ENCODE results near the gene FBXW11. TPM values are rescaled to one million over a fixed set of nuclear protein-coding genes. Genes with fewer than 3 reads are reported as not detected.

The FBXW11 gene
- total RNA-seq, 1 experiment from 2014 or later = 69.2 TPM

GRCh38 chr5:172031894-172032461 is 25.5 kb upstream of the FBXW11 start:
- DNase-seq (no peak), ATAC-seq (no peak)
- no TSS peak for BruUV-seq (replicated peaks)
- Histone ChIP-seq H3K4me2 (ENCODE audit: low read length) (no peak overlapping the region), H2AFZ (ENCODE audit: low read length) (no peak overlapping the region), H3K9me2 (replicated peaks; ENCODE audit: low read length) (no peaks in the 10 kb centered on the region), H3K4me1 (ENCODE audit: insufficient read depth, low read length) (no peaks in the 10 kb centered on the region), H3K4me3 (ENCODE audit: low read length) (no peak overlapping the region), H3K36me3 (ENCODE audit: low read depth, low read length) (no peaks in the 10 kb centered on the region), H3K9me3 (ENCODE audit: low read length) (no peaks in the 10 kb centered on the region), H3K9ac (ENCODE audit: low read length) (no peak overlapping the region), H3F3A (ENCODE audit: low read length, unreplicated experiment) (no peaks in the 10 kb centered on the region), H3K27ac (ENCODE audit: low read length) (no peak overlapping the region), H3K27me3 (ENCODE audit: low read length) (no peaks in the 10 kb centered on the region), H4K20me1 (ENCODE audit: low read length) (no peaks in the 10 kb centered on the region), H3K79me2 (ENCODE audit: low read length) (no peaks in the 10 kb centered on the region)
- POLR2A ChIA-PET (ENCODE audit: unreplicated experiment) = no interaction called here
- intact Hi-C loops (cut with micrococcal nuclease) = no loop called here
- CTCF ChIA-PET = no interaction called here
- no peak for TF ChIP-seq EZH2 (IDR thresholded peaks at IDR 0.05; ENCODE audit: low read length, unreplicated experiment)
- TF ChIP-seq CTCF (conservative IDR thresholded peaks at IDR 0.05; ENCODE audit: low read depth, low read length) = no peak
- TF ChIP-seq EZH2phosphoT487 (IDR thresholded peaks at IDR 0.05; ENCODE audit: borderline replicate concordance, low read length) = no peak

GRCh38 chr5:172029876-172030275 is 23.4 kb upstream of the FBXW11 start:
- intact Hi-C loops (cut with micrococcal nuclease) = no loop called here
- H3K9me2 ChIP-seq (replicated peaks; ENCODE audit: low read length) = no peaks in the 10 kb centered on the region
- H3K9me3 ChIP-seq (ENCODE audit: low read length) = no peaks in the 10 kb centered on the region
- POLR2A ChIA-PET (ENCODE audit: unreplicated experiment) = no interaction called here
- no peak for ATAC-seq
- CTCF ChIA-PET = no interaction called here
- no peak overlapping the region for H3K4me2 ChIP-seq (ENCODE audit: low read length)
- H3K9ac ChIP-seq (ENCODE audit: low read length) = no peak overlapping the region
- H3F3A ChIP-seq (ENCODE audit: low read length, unreplicated experiment) = no peaks in the 10 kb centered on the region
- no peak overlapping the region for H3K27ac ChIP-seq (ENCODE audit: low read length)
- H3K79me2 ChIP-seq (ENCODE audit: low read length) = no peaks in the 10 kb centered on the region
- no peaks in the 10 kb centered on the region for H4K20me1 ChIP-seq (ENCODE audit: low read length)
- DNase-seq = no peak
- BruUV-seq (replicated peaks) = no TSS peak
- H3K36me3 ChIP-seq (ENCODE audit: low read depth, low read length) = no peaks in the 10 kb centered on the region
- H3K4me3 ChIP-seq (ENCODE audit: low read length) = no peak overlapping the region
- TF ChIP-seq CTCF (conservative IDR thresholded peaks at IDR 0.05; ENCODE audit: low read depth, low read length) (no peak), EZH2phosphoT487 (IDR thresholded peaks at IDR 0.05; ENCODE audit: borderline replicate concordance, low read length) (no peak), EZH2 (IDR thresholded peaks at IDR 0.05; ENCODE audit: low read length, unreplicated experiment) (no peak)
- no peaks in the 10 kb centered on the region for H3K27me3 ChIP-seq (ENCODE audit: low read length)
- H2AFZ ChIP-seq (ENCODE audit: low read length) = no peak overlapping the region
- no peaks in the 10 kb centered on the region for H3K4me1 ChIP-seq (ENCODE audit: insufficient read depth, low read length)

GRCh38 chr5:172028167-172028566 is 21.7 kb upstream of the FBXW11 start:
- no peaks in the 10 kb centered on the region for H3F3A ChIP-seq (ENCODE audit: low read length, unreplicated experiment)
- ATAC-seq (no peak), DNase-seq (no peak)
- no peaks in the 10 kb centered on the region for H3K9me3 ChIP-seq (ENCODE audit: low read length)
- ChIA-PET CTCF (no interaction called here), POLR2A (ENCODE audit: unreplicated experiment) (no interaction called here)
- H4K20me1 ChIP-seq (ENCODE audit: low read length) = no peaks in the 10 kb centered on the region
- H3K9me2 ChIP-seq (replicated peaks; ENCODE audit: low read length) = no peaks in the 10 kb centered on the region
- H3K27me3 ChIP-seq (ENCODE audit: low read length) = no peaks in the 10 kb centered on the region
- no TSS peak for BruUV-seq (replicated peaks)
- no peak overlapping the region for H3K4me2 ChIP-seq (ENCODE audit: low read length)
- no peaks in the 10 kb centered on the region for H3K79me2 ChIP-seq (ENCODE audit: low read length)
- intact Hi-C loops (cut with micrococcal nuclease) = no loop called here
- no peak overlapping the region for H3K9ac ChIP-seq (ENCODE audit: low read length)
- H2AFZ ChIP-seq (ENCODE audit: low read length) = no peak overlapping the region
- H3K36me3 ChIP-seq (ENCODE audit: low read depth, low read length) = no peaks in the 10 kb centered on the region
- TF ChIP-seq EZH2phosphoT487 (IDR thresholded peaks at IDR 0.05; ENCODE audit: borderline replicate concordance, low read length) (no peak), EZH2 (IDR thresholded peaks at IDR 0.05; ENCODE audit: low read length, unreplicated experiment) (no peak), CTCF (conservative IDR thresholded peaks at IDR 0.05; ENCODE audit: low read depth, low read length) (no peak)
- no peak overlapping the region for H3K27ac ChIP-seq (ENCODE audit: low read length)
- no peak overlapping the region for H3K4me3 ChIP-seq (ENCODE audit: low read length)
- H3K4me1 ChIP-seq (ENCODE audit: insufficient read depth, low read length) = no peaks in the 10 kb centered on the region

Measured in PC-3 (cell line).